ENCODE results near the gene DNAH6.

- no peak for TF ChIP-seq ERG (CRISPR knock-in tag; IDR thresholded peaks at IDR 0.05)
- no peak for TF ChIP-seq CTCF (IDR thresholded peaks at IDR 0.05)
- TF ChIP-seq ATF6 (CRISPR knock-in tag; IDR thresholded peaks at IDR 0.05), result no peak
- no peak for TF ChIP-seq FOXJ3 (CRISPR knock-in tag; IDR thresholded peaks at IDR 0.05; ENCODE audit: borderline replicate concordance)
- TF ChIP-seq NFYB (CRISPR knock-in tag; conservative IDR thresholded peaks at IDR 0.05; ENCODE audit: low read depth), result no peak
- TF ChIP-seq ZNF671 (CRISPR knock-in tag; IDR thresholded peaks at IDR 0.05), result no peak
- TF ChIP-seq E2F4 (CRISPR knock-in tag; IDR thresholded peaks at IDR 0.05; ENCODE audit: borderline replicate concordance, low read depth), result no peak
- no peak for TF ChIP-seq ZMAT4 (CRISPR knock-in tag; IDR thresholded peaks at IDR 0.05)
- no peak for TF ChIP-seq ZNF281 (CRISPR knock-in tag; IDR thresholded peaks at IDR 0.05)
- no peak for TF ChIP-seq FOXP1 (CRISPR knock-in tag; IDR thresholded peaks at IDR 0.05; ENCODE audit: borderline replicate concordance)
Observed at GRCh38 chr2:84705858-84706257, 189.6 kb downstream of the DNAH6 start.

Data from WTC11 (cell line).